Activated naive CD8-positive, alpha-beta T cell (primary cell): ENCODE results near the gene AVPR2.

Source experiments
- H3K27ac Mint-ChIP-seq: one replicate; pipeline ENCODE4 v1.8.0; 2021; ENCODE audit warnings: mixed read lengths
- H3K27me3 Mint-ChIP-seq: one replicate; pipeline ENCODE4 v1.8.0; 2021; ENCODE audit warnings: mixed read lengths
- H3K36me3 Mint-ChIP-seq: one replicate; pipeline ENCODE4 v1.8.0; 2021; ENCODE audit warnings: mixed read lengths
- H3K4me1 Mint-ChIP-seq: one replicate; pipeline ENCODE4 v1.8.0; 2021; ENCODE audit warnings: low read depth, mixed read lengths
- H3K4me3 Mint-ChIP-seq: one replicate; pipeline ENCODE4 v1.8.0; 2021; ENCODE audit warnings: mild to moderate bottlenecking, mixed read lengths
- H3K9me3 Mint-ChIP-seq: one replicate; pipeline ENCODE4 v1.8.0; 2021; ENCODE audit warnings: low read depth, mixed read lengths

Gene AVPR2

DNA sequence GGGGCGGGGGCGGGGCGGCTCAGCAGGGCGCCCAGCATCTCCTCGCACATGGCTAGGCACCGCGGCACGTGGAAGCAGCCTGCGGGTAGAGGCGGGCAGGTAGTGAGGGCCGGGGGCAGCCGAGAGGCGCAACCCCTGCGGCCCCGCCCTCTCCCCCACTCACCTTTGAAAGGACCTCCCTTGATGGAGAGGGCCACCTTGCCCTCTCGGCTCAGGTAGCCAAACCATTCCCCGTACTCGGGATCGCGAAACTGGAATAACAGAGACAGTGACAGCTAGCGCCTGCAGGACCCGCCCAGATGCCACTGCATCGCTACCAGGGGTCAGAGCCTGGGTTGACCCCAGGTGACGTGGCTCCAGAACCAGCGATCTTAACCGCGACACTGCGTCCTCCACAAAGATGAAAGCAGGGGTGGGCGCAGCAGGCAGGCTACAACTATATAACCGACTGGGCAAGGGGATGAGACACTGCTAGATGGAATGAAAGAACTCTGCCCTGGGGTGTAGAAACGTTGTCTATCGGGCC is 30.9 kb downstream of the AVPR2 start:
- H3K9me3 Mint-ChIP-seq = no peaks in the 10 kb centered on the region
- peaks cover 28% of the 10 kb centered on the region for H3K4me1 Mint-ChIP-seq
- H3K4me3 Mint-ChIP-seq = peak overlapping the region; percentile 75
- peak overlapping the region; percentile 68 for H3K27ac Mint-ChIP-seq
- no peaks in the 10 kb centered on the region for H3K27me3 Mint-ChIP-seq
- no peaks in the 10 kb centered on the region for H3K36me3 Mint-ChIP-seq

DNA sequence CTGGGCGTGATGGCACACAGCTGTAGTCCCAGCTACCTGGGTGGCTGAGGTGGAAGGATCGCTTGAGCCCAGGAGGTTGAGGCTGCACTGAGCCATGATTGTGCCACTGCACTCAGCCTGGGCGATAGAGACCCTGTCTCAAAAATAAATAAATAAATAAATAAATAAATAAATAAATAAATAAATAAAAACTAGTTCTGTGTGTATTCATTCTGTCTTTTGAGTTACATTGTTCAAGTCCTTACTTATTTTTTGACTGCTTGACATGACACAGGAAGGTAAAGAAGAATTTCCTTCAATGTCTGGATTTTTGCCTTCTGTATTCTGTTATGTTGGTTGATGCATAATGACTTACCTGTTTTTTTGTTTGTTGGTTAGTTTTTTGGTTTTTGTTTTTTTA is 32.6 kb downstream of the AVPR2 start:
- Mint-ChIP-seq H3K36me3 (no peaks in the 10 kb centered on the region), H3K4me3 (no peak overlapping the region), H3K27me3 (no peaks in the 10 kb centered on the region), H3K9me3 (no peaks in the 10 kb centered on the region), H3K27ac (no peak overlapping the region), H3K4me1 (peaks cover 26% of the 10 kb centered on the region)

DNA sequence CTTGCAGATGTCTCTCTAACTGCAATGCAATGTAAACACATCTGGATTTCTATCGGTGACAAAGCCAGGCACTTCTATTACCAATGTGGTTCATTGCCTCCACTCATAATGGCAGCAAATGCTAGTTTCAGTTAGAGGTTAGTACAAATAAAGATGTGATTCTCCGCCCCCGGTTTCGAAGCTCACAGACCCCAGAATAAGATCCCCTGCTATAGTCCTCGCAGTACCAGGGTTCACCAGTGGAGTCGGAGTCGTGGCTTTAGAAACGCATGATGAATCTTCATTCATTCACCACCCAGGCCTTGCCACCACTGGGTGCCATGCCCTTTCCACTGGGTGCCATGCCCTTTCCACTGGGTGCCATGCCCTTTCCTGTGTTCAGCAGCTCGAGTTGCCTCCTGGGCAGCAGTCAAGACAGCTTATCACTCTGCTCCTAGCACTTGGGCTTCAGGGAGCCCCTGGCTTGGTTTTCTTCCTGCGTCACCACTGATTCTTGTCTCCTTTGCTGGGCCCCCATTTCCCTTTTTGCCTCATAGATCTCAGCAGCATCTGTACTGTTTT is 33.8 kb downstream of the AVPR2 start:
- H3K9me3 Mint-ChIP-seq = no peaks in the 10 kb centered on the region
- no peaks in the 10 kb centered on the region for H3K36me3 Mint-ChIP-seq
- no peaks in the 10 kb centered on the region for H3K27me3 Mint-ChIP-seq
- H3K27ac Mint-ChIP-seq = peak overlapping the region; percentile 6
- peak overlapping the region; percentile 35 for H3K4me3 Mint-ChIP-seq
- peaks cover 23% of the 10 kb centered on the region for H3K4me1 Mint-ChIP-seq

DNA sequence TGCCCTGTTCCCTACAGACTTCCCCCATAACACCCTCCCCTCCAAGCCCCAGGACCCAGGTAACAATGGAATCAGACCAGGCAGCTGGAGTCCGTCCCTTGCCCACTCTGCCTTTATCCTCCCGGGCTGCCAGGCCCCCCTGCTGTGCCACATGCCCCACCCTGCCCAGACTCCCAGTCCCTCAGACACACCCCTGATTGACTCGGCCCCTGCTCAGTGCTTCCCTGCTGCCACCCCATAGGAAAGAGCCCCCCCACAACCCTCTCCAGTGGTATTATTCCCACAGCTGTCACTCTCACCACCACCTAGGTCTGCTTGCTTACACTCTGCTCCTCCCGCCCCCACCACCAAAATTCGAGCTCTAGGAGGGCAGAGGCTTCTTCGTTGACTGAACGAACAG is 35.1 kb downstream of the AVPR2 start:
- Mint-ChIP-seq H3K4me3 (no peak overlapping the region), H3K27ac (no peak overlapping the region), H3K36me3 (no peaks in the 10 kb centered on the region), H3K4me1 (peaks cover 24% of the 10 kb centered on the region), H3K9me3 (no peaks in the 10 kb centered on the region), H3K27me3 (no peaks in the 10 kb centered on the region)

DNA sequence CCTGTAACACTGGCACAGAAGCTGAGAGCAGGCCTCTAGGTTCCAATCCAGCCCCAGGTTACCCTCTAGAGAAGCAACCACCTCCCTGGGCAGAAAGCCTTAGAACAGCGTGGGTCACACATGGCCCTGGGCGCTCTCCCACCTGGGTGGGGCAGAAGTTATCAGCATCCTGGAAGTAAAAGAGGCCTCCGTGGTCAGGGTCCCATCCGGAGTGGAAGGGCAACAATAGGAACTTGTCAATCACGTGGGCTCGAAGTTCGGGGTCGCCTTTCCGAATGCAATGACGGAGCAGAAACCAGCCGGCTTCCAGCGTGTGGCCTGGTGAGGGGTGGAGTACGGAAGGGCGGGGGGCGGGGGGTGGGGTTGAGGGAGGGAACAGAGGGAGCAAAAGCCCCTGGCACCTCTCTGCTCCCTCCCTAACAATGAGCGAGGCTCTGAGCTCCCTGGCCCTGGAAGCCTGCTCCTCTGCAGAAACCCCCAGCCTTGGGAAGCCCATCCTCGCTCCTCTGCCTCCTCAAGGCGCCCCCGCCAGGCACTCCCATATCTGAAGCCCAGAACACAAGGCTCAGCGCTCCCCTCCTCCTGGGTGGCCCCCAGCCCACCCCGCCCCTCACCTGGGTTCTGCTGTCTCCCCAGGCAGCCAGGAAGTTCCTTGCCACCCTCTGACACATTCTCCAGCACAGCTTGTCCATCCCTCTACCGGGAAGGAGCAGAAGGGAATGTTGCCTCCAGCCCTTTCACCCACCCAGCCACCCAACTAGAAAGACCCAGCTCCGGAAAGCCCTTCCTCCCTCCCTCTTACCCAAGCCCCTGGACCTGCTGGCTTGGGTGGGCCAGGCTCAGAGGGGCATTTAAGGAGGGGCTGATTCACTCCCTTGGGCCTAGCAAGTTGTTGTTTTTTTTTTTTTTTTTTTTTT is 37.1 kb downstream of the AVPR2 start:
- no peaks in the 10 kb centered on the region for H3K36me3 Mint-ChIP-seq
- H3K27ac Mint-ChIP-seq = peak overlapping the region; percentile 89
- no peaks in the 10 kb centered on the region for H3K9me3 Mint-ChIP-seq
- H3K4me1 Mint-ChIP-seq = peaks cover 18% of the 10 kb centered on the region
- H3K4me3 Mint-ChIP-seq = peak overlapping the region; percentile 74
- no peaks in the 10 kb centered on the region for H3K27me3 Mint-ChIP-seq

DNA sequence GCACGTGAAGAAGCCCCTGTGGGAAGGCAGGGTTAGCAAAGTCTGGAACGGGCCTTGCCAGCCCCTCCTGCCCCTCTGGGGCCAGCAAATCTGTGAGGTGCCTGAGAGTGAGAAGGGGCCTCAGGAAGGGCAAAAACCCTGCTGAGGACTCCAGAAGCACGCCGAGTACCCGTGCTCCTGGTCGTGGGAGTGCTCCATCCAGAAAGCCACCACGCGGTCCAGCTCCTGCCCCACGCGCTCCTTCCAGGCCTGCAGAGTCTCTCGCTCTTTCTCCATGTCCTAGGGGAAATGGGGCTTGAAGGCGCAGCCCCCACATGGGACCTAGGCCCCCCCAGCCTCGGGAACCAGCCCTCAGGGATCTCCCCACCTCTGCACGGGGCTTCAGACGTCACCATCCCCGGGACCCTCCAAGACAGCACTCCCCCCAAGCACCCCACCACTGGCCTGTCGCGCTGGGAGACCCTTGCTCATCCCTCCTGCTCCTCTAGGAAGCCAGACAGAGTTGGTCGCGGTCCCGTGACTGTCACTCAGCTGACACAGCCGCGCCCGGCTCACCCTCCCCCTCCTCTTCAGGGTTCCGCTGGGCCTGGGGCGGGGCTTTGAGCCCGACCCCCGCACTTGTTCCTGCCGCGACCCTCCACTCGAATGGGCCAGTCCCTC is 39.8 kb downstream of the AVPR2 start, which contains the start of gene RENBP:
TSS of gene RENBP (minus strand) at position 504 of the 660 bp plus-strand sequence. CDS start at position 471, 33 bp downstream.
- Mint-ChIP-seq H3K36me3 (no peaks in the 10 kb centered on the region), H3K27me3 (no peaks in the 10 kb centered on the region), H3K4me3 (peak within 1 kb of the TSS; percentile 80), H3K4me1 (peaks cover 21% of the 10 kb centered on the region), H3K9me3 (no peaks in the 10 kb centered on the region), H3K27ac (peak within 1 kb of the TSS; percentile 86)

DNA sequence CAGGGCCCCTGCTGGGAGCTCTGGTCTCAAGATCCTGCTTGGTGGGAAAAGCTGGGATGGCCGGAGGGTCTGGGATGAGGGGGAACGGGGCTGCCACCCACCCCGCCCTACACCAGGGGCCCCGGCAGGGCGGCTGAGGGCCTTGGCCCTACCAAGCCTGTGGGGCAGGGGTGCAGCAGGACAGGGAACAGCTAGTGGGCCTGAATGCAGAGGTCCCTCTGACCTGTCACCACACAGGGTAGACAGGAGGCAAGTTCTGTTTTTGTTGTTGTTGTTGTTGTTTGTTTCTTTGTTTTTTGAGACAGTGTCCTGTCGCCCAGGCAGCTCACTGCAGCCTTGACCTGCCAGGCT is 40.3 kb downstream of the AVPR2 start:
- H3K27me3 Mint-ChIP-seq = no peaks in the 10 kb centered on the region
- no peaks in the 10 kb centered on the region for H3K9me3 Mint-ChIP-seq
- H3K4me1 Mint-ChIP-seq = peaks cover 24% of the 10 kb centered on the region
- H3K4me3 Mint-ChIP-seq = no peak overlapping the region
- H3K36me3 Mint-ChIP-seq = no peaks in the 10 kb centered on the region
- H3K27ac Mint-ChIP-seq = peak overlapping the region; percentile 34

DNA sequence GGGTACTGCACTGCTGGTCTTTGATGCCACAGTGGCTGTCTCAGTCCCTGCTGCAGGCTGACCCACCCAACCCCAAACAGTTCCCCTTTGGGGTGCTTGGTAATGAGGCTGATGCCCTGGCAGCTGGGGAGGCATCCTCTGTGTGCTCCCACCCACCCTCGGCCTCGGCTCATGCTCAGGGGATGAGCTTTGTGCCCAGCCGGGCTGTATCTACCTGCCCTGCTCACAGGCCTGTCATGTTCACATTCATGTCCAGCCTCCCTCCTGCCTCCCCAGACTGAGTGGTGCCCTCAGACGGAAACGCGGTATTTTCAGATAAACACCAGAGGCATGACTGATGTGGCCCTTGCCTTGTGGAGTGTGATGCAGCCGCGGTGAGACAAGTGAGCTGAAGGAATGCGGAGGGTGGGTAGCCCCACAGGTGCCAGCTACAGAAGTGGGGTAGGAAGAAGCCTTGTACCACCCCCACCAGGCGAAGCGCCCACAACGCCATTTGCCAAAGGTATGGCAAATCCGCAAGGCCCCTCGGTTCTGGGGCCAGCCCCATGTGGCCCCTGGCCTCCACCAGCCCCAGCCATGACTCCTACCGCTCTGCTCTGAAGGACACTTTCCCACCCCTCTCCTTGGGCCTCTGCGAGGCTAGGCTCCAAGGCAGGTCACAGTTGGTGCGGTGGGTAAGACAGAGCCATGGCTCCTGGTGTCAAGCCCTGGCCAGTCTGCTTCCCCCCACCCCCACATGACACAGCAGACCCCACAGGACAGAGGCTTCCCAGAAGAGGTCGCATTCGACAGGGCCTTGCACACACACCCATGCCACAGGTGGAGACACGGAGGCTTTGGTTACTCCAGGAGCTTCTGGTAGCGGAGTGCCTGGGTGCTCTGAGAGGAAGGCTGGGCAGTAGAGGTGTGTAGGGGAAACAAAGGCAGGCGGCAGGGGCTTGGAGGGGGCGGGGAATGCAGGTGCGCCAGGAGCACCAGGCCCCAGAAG is 41.8 kb downstream of the AVPR2 start:
- H3K9me3 Mint-ChIP-seq = no peaks in the 10 kb centered on the region
- H3K4me3 Mint-ChIP-seq = peak overlapping the region; percentile 20
- H3K27ac Mint-ChIP-seq = no peak overlapping the region
- H3K27me3 Mint-ChIP-seq = no peaks in the 10 kb centered on the region
- H3K4me1 Mint-ChIP-seq = peaks cover 19% of the 10 kb centered on the region
- no peaks in the 10 kb centered on the region for H3K36me3 Mint-ChIP-seq

DNA sequence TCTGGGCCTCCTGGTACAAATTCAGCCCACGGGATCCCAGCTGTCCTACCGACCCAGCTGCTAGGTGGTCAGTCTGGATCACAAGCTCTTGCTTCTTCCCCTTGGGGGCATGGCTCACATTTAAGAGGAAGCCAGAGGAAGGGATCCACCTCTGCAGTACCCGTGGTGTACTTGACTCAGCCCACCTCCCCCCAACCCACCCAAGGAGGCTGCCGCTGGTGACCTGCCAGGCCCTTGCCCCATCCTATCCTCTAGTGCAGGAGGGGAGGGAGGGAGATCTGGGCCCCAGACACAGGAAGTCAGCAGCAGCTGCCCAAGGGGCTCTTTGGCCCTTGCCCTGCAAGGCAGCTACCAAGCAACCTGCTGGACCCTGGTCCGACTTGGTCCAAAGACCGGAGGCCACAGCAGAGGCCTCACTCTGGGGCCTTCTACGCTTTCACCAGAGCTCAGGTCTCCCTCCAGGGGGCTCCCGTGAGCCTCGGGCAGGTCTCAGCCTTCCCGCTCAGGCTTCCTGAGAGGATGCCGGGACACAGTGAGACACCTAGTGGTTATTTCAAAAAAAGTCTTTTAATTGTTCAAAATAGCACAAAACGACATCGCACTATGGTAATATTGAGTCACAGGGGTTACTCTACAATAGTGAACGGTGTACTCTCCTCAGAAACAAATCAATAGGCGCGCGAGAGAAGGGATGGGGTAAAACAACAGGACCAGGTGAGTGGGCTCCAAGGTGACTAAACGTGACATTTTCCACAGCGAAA is 42.7 kb downstream of the AVPR2 start:
- Mint-ChIP-seq H3K4me1 (peaks cover 18% of the 10 kb centered on the region), H3K4me3 (peak overlapping the region; percentile 24), H3K36me3 (no peaks in the 10 kb centered on the region), H3K27me3 (no peaks in the 10 kb centered on the region), H3K9me3 (no peaks in the 10 kb centered on the region), H3K27ac (peak overlapping the region; percentile 86)

DNA sequence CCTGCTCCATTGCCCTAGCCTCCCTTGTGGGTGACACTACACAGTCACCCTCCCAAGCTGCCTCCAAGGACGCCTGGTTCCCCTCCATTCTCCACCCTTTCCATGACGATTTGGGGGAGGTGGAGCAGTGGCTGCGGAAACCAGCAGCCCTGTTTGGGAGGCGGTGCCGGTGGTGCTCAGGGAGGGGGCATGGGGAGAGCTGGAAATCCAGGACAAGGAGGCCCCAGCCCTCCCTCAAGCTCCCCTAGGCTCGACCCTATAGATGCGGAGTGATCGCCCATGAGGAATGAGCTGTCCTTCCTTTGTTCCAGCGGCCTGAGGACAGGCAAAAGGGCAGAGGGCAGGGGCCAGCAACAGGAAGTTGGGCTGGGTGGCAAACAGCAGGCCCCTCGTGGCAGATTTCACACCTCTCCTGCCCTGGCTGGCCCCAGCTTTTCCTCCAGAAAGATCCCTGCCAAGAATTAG is 43.6 kb downstream of the AVPR2 start:
- Mint-ChIP-seq H3K27me3 (no peaks in the 10 kb centered on the region), H3K36me3 (no peaks in the 10 kb centered on the region), H3K4me1 (peaks cover 18% of the 10 kb centered on the region), H3K4me3 (no peak overlapping the region), H3K27ac (peak overlapping the region; percentile 86), H3K9me3 (no peaks in the 10 kb centered on the region)

DNA sequence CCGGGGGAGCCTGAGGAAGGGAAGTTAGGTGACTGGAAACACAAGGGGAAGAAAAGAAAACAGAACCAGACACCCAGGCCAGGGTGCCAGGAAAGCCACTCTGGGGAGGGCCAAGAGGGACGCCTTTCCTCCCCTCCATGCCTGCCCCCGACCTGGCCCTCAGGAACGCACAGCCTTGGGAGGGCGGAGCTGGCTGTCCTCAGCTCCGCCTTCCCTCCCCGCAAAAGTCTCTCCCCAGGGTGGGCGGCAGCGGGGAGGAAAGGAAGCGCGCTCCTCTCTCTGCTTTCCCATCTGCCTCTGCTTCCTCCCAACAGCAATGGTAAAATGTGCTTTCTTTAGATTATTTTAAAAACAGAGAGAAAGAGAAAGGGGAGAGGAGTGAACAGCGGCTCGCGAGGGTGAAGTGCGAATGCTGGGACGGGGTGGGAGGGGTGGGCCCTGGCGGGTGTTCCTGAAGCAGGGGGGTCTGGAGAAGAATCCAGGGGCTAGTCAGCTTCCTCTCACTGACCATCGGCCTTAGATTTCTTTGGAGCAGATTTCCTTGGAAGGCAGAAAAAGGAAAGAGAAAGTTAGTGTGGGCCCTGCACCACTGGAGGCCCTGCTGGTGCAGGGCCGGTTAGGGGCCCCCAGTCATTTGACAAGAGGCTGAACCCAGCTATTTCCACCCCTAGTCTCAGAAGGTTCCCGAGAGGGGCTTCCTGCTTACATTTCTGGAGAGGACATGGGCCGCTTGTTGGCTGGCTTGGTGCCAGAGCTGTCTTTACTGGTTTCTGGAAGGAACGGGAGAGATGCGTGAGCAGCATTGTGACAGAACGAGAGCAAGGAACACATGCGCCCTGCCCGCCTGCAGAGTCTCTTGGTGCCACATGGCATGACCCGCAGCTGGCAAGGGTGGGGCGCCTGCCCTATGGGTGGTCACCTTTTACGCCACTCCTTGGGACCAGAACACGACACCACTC is 44.7 kb downstream of the AVPR2 start:
- peaks cover 17% of the 10 kb centered on the region for H3K4me1 Mint-ChIP-seq
- H3K36me3 Mint-ChIP-seq = no peaks in the 10 kb centered on the region
- no peaks in the 10 kb centered on the region for H3K27me3 Mint-ChIP-seq
- H3K4me3 Mint-ChIP-seq = peak overlapping the region; percentile 27
- no peaks in the 10 kb centered on the region for H3K9me3 Mint-ChIP-seq
- peak overlapping the region; percentile 76 for H3K27ac Mint-ChIP-seq

DNA sequence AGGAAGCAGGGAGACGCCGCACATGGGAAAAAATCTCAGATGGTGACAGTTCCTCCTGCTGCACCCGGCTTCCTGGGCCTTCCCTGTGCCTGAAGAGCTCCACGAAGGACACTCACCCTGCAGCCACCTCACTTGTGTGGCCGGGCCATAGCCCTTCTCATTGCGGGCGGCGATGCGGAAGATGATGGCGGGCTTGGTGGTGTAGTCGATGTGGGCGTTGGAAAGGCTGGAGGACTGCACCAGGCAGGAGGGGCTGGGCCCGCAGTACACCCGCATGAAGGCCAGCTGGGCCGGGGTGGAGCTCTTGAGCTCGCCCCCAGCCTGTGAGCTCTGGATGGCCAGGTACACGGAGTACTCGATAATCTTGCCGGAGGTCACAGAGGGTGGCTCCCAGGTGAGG is 45.7 kb downstream of the AVPR2 start:
- H3K36me3 Mint-ChIP-seq = no peaks in the 10 kb centered on the region
- H3K9me3 Mint-ChIP-seq = no peaks in the 10 kb centered on the region

More for the DNA sequence above, 45.7 kb downstream of the AVPR2 start:
- Mint-ChIP-seq H3K27ac (no peak overlapping the region), H3K27me3 (no peaks in the 10 kb centered on the region), H3K4me1 (peaks cover 17% of the 10 kb centered on the region), H3K4me3 (no peak overlapping the region)
